GM12892 (cell line): ENCODE data around the gene FOXM1.
"Not testable (repeated sequence)": the region's sequence is repeated elsewhere in the genome, so short reads cannot be mapped to it uniquely, and the experiment has no call there.

ENCODE experiments used
- DNase-seq: peaks from one replicate; pipeline ENCODE4 v3.0.0; 2011; ENCODE audit not compliant: insufficient read length
- FAIRE-seq: peaks from 2 replicates; lab custom pipeline; 2011; peaks lifted over from hg19 to GRCh38; lab: Jason Lieb, UNC
- POLR2A ChIP-seq: IDR thresholded peaks from 2 replicates; pipeline ENCODE4 v1.6.1; 2011; ENCODE audit warnings: low read depth, low read length, control low read depth
- POLR2AphosphoS5 ChIP-seq: IDR thresholded peaks from 2 replicates; pipeline ENCODE4 v1.6.1; 2011; ENCODE audit warnings: low read depth, low read length, control low read depth
- TAF1 ChIP-seq: IDR thresholded peaks from 2 replicates; pipeline ENCODE4 v1.6.1; 2011; ENCODE audit warnings: low read depth, mild to moderate bottlenecking, control low read depth, low read length, borderline replicate concordance

Gene FOXM1

DNA sequence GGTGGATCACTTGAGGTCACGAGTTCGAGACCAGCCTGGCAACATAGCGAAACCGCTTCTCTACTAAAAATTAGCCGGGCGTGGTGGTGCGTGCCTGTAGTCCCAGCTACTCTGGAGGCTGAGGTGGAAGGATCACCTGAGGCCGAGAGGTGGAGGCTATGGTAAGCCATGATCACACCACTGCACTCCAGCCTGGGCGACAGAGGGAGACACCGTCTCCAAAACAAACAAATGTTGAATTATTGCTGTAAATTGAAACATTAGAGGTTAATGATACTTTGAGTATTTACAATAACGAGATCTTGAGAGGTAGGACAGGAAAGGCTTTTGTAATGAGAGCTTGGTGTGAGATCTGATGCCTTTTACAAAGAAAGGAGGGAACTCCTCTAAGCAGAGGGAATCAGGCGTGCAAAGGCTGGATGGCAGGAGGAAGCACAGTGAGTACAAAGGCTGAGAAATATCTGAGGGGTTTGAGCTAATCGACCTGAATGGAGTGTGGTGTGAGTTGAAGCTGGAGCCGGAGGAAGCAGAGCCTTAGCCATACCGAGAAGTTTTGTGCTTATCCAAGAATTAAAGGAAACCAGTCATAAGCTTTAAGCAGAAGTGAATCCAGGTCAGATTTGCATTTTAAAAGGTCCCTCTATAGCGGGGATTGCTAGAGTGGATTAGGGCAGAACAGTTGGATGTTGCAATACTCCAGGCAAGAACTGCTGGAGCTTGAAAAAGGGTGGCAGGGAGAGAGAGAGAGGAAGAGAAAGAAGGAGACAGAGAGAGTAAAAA, 1.2 kb upstream of the FOXM1 start:
- DNase-seq, result no peak
- TF ChIP-seq POLR2AphosphoS5 (no peak), POLR2A (peak; percentile 38; the same call in 1 of the 2 replicates)
- peak; percentile 44 for FAIRE-seq

DNA sequence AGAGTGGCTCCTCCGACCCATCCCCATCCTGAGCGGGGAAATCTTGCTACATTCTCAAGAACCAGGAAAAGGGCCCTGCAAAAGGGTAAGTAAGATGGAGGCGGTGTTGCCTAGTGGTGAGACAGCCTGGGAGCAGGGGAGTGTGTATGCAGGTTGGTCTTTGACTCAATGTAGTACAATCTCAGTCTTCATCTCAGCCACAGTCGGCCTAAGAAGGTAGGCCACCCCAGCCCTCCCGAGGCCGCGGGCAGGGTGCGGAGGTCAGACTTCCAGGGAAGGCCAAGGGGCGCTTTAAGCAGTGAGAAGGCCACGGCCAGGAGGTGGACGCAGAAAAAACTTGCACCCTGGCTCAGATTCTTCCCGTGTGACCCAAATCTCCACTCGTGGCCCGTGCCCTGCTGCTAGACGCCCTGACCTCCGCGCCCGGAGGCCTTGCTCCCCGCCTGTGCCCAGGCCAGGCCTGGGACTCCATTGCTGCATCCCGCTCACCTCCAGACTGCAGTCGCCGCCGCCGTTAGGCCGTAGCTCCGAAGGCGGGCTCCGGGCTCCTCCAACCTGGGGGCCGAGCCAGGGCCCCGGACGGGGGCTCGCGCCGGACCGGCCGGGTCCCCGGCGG, 435 bp downstream of the FOXM1 start:
- TF ChIP-seq POLR2A (no peak), TAF1 (no peak)
- DNase-seq, result no peak
- peak; percentile 40 for FAIRE-seq

DNA sequence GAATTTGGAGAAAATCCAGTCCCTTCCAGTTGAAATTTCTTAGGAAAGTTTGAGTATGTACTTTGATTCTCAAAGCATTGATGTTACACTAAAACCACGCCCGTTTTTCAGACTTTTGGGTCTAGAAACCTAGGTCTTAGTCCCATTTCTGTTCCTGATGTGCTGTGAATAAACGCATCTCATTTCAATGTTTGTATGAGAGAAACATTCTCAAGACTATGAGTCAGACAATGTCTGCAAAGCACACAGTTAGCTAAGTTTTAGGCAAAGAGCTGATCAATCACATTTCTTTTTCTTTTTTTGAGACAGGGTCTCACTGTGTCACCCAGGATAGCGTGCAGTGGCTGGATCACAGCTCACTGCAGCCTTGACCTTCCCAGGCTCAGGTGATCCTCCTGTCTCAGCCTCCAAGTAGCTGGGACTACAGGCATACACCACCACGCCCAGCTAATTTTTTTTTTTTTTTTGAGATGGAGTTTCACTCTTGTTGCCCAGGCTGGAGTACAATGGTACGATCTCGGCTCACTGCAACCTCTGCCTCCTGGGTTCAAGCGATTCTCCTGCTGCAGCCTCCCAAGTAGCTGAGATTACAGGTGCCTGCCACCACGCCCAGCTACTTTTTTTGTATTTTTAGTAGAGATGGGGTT, 7.9 kb downstream of the FOXM1 start:
- DNase-seq, FAIRE-seq: not testable (repeated sequence)

DNA sequence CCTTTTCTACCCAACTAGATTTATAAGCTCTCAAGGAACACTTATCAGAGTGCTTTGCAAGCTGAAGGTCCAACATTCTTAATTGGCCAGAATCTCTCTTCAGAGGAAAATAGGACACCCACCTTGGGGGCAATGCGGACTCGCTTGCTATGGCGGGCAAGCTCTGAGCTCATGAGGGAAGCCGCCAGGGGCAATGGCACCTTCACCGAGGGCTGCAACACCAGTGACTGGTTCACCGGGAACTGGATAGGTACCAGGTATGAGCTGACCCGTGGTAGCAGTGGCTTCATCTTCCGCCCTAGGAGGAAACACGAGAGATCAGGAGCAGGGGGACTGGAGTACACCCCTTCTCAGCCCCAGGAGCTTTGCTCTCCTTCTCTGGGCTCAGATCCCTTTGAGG, 12.8 kb downstream of the FOXM1 start:
- no peak for DNase-seq
- TF ChIP-seq POLR2AphosphoS5 (no peak), TAF1 (no peak), POLR2A (no peak)
- no peak for FAIRE-seq

DNA sequence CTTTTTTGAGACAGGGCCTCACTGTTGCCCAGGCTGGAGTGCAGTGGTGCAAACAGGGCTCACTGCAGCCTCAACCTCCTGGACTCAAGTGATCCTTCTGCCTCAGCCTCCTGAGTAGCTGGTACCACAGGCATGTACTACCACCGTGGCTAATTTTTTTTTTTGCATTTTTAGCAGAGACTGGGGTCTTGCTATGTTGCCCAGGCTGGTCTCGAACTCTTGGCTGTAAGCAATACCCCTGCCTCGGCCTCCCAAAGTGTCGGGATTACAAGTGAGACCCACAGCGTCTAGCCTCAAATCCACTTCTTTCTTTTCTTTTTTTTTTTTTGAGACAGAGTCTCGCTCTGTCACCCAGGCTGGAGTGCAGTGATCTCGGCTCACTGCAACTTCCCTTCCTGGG, 13.6 kb downstream of the FOXM1 start:
- not testable (repeated sequence) for DNase-seq, FAIRE-seq

DNA sequence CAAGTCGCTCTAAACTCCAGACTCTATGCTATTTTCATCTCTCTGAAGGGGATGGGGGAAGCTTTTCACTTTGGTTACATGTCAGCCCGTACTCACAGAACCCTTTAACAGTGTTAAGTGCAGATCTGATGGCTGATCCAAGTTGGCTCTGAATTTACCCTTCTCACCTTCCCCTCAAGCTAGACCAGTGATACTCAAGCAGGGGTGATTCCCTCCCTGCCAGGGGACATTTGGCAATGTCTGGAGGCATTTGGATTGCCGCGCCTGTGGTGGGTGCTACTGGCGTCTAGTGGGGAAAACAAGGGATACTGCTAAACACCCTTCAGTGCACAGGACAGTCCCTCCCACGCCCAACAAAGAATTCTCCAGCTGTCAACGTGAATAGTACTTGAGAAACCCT, 14.1 kb downstream of the FOXM1 start:
- DNase-seq (no peak), FAIRE-seq (no peak)
- TF ChIP-seq POLR2A (no peak), POLR2AphosphoS5 (no peak), TAF1 (no peak)

DNA sequence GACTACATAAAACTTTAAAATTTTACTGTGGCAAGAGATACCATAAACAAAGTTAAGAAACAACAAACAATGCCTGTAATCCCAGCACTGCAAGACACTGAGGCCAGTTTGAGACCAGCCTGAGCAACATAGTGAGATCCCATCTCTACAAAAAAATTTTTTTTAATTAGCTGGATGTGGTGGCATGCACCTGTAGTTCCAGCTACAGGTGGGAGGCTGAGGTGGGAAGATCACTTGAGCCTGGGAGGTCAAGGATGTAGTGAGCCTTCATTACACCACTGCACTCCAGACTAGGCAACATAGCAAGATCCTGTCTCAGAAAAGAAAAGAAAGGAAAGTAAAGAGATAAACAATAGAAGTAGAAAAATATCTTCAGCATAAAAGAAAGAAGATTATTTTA, 16.8 kb downstream of the FOXM1 start:
- TF ChIP-seq TAF1 (no peak), POLR2A (no peak), POLR2AphosphoS5 (no peak)
- no peak for DNase-seq
- FAIRE-seq, result no peak

DNA sequence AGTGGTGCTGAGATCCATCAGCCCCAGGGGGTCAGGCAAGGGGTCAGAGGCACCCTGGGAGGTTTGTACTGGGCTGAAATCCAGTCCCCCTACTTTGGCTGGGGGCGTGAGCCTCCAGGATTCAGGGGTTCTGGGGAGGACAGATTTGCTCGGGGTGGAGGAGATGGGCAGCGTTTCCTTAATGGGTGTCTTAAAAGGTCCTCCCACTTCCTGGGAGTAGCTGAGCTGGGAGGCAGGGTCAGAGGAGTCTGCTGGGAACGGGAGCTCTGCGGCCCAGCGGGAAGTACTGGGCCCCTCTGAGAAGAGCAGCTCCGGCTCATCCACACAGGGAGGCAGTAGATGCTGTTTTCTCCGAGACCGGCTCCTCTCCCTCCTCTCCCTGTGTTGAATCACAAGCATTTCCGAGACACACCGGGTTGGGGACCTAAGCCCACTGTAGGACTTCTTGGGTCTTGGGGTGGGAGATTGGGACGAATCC, 18.0 kb downstream of the FOXM1 start:
- no peak for TF ChIP-seq POLR2AphosphoS5
- no peak for TF ChIP-seq TAF1
- FAIRE-seq, result no peak
- DNase-seq, result no peak

DNA sequence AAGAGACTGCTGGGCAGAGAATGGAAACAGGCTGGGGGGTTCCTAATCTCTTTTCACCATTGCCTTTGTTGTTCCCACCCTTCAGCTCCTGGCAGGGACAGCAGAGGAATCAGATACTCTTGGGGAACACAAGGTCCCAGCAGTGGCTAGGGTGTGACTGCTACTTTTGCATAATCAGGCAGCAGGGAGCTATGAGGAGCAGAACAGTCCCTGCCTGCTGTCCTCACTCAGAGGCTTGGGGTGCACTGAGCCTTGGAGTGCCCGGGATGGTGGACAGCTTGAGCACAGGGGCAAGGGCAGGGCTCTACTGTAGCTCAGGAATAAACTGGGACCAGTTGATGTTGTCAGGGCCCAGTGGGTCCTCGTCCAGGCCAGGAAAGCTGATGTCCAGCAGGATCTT, 18.6 kb downstream of the FOXM1 start:
- FAIRE-seq, result no peak
- TF ChIP-seq TAF1 (no peak), POLR2AphosphoS5 (no peak), POLR2A (peak; percentile 38; the same call in 1 of the 2 replicates)
- DNase-seq, result no peak

DNA sequence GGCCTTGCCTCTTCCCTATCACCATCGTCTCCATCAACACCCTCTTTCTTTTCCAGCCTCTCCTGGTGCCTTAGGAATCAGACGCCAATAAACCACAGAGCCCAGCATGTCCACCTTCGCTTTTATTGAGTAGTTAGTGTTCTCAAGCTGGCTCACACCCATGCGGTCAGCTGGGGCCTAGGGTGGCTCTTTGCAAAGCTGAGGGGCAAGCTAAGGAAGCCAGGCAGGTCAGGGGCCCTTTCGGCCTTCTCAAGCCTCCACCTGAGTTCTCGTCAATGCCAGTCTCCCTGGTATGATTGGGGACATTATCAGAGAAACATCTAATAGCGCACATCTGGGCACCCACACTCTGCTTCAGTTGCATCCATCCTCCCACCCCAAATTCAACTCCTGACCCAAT, 19.4 kb downstream of the FOXM1 start:
- TF ChIP-seq POLR2AphosphoS5 (no peak), TAF1 (no peak), POLR2A (no peak)
- DNase-seq, result no peak
- FAIRE-seq, result no peak

DNA sequence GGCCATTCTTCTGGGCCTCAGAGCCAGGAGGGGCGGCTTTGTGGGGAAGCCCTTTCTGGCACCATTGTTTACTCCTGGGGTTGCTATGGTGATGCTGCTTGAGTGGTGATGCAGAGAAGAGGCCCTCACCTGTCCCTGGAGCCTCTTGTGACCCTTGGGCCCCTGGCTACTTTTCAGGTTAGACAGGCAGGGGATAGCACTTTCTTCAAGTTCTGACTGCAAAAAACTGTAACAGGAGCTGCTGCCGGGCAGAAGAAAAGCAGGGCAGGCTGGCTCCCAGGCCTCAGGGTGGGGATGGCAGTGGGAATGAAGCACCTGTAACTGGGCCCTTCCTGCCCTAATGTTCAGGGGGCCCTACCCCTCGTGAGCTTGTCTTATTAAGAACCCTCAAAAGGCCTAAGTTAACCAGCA, 19.9 kb downstream of the FOXM1 start, which contains the start of gene TEX52:
Gene TEX52 (minus strand): TSS at position 19 of the 411 bp plus-strand sequence. CDS start 13 bp downstream, at position 6.
- no peak for DNase-seq
- TF ChIP-seq POLR2A (no peak), TAF1 (no peak)
- no peak for FAIRE-seq

DNA sequence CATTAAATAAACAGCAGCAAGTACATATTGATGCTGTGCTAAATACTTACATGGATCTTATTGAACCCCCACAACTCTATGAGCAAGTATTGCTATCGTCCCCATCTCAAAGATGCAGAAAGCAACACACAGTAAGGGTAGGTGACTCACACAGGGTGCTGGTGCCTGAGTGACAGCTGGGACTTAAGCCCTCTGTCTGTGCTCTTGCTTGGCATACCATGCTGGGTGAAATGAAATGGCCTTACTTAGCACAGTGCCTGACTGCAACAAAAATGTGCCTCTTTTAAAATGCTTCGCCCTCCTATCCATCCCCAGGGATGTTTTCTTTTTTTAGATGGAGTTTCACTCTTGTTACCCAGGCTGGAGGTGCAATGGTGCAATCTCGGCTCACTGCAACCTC, 20.9 kb downstream of the FOXM1 start:
- DNase-seq (no peak), FAIRE-seq (no peak)
- TF ChIP-seq TAF1, result no peak
- no peak for TF ChIP-seq POLR2AphosphoS5
- no peak for TF ChIP-seq POLR2A
